CD4-positive, alpha-beta T cell treated with Interleukin-17A for 4 hours (primary cell): ENCODE data around the gene PRR22.
"Not testable (repeated sequence)": the region's sequence is repeated elsewhere in the genome, so short reads cannot be mapped to it uniquely, and the experiment has no call there.

Source experiments
- DNase-seq: peaks from one replicate; pipeline ENCODE4 v3.0.0-alpha.2; 2020; ENCODE audit warnings: mixed read lengths

Gene PRR22

GRCh38 chr19:5789886-5790558 lies 5.5 kb upstream of the PRR22 start:
- DNase-seq, result no peak

GRCh38 chr19:5789351-5789761 lies 4.8 kb upstream of the PRR22 start:
- DNase-seq, result no peak

- DNase-seq, result no peak
These were observed 3.9 kb upstream of the PRR22 start for GRCh38 chr19:5788422-5788821.

- DNase-seq, result no peak
These were observed 3.0 kb upstream of the PRR22 start for GRCh38 chr19:5787409-5788182.

GRCh38 chr19:5786593-5787408 lies 2.3 kb upstream of the PRR22 start:
- no peak for DNase-seq

- DNase-seq, result no peak
These were observed 877 bp upstream of the PRR22 start for GRCh38 chr19:5785423-5785822.

- no peak for DNase-seq
These were observed 1.3 kb downstream of the PRR22 start for GRCh38 chr19:5782945-5783919.

- DNase-seq, result no peak
These were observed 2.2 kb downstream of the PRR22 start for GRCh38 chr19:5782322-5782721.

GRCh38 chr19:5780916-5781315 lies 3.6 kb downstream of the PRR22 start:
- not testable (repeated sequence) for DNase-seq

GRCh38 chr19:5778402-5778801 lies 6.1 kb downstream of the PRR22 start:
- DNase-seq, result no peak

GRCh38 chr19:5775668-5776309 lies 8.8 kb downstream of the PRR22 start:
- DNase-seq, result no peak

- DNase-seq, result no peak
These were observed 9.6 kb downstream of the PRR22 start for GRCh38 chr19:5774921-5775320.

- no peak for DNase-seq
These were observed 11.3 kb downstream of the PRR22 start for GRCh38 chr19:5773276-5773675.

GRCh38 chr19:5772416-5772815 lies 12.1 kb downstream of the PRR22 start:
- no peak for DNase-seq

- DNase-seq, result no peak
These were observed 16.6 kb downstream of the PRR22 start for GRCh38 chr19:5767949-5768348.

- DNase-seq, result no peak
These were observed 19.3 kb downstream of the PRR22 start for GRCh38 chr19:5765220-5765619.

- no peak for DNase-seq
These were observed 21.8 kb downstream of the PRR22 start for GRCh38 chr19:5762608-5763217.

GRCh38 chr19:5753743-5754142 lies 30.8 kb downstream of the PRR22 start:
- no peak for DNase-seq

GRCh38 chr19:5751709-5752108 lies 32.8 kb downstream of the PRR22 start:
- no peak for DNase-seq

GRCh38 chr19:5749505-5749904 lies 35.0 kb downstream of the PRR22 start:
- no peak for DNase-seq

GRCh38 chr19:5748920-5749319 lies 35.6 kb downstream of the PRR22 start:
- DNase-seq, result not testable (repeated sequence)
